GM11168 (cell line): ENCODE measurements around the gene FAM149A.

ENCODE experiments used
- in situ Hi-C: fragments of 300-500 bp; cut with MboI; formaldehyde crosslinking; loops from one replicate; pipeline ENCODE4 v1.12.0; 2022; ENCODE audit warnings: low sequenced_read_pairs; ENCODE audit not compliant: unreplicated experiment

Gene FAM149A

GRCh38 chr4:186196063-186196462 lies 91.6 kb downstream of the FAM149A start:
- in situ Hi-C loops: no loop called here

DNA sequence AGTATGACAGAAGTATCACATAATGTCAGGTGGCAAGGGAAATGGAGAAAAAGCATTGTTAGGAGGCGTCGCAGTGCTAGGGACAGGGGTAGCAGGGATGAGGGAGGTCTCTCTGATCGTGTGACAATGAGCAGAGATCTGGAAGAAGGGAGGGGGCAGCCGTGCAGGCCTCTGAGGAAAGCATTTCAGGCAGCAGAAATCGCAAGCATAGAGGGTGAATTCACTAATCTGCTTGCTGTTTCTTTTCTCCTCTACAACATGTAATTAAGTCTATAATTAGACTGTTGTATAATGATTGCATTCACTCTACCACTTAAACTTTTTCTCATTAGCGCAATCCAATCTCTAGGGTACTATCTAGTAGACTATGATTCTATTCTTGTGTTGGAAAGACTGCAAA lies 96.0 kb downstream of the FAM149A start:
- in situ Hi-C loops: no loop called here

GRCh38 chr4:186201010-186201409 lies 96.5 kb downstream of the FAM149A start:
- in situ Hi-C loops: no loop called here

GRCh38 chr4:186201535-186202230 lies 97.2 kb downstream of the FAM149A start:
- in situ Hi-C loops: no loop called here

GRCh38 chr4:186202490-186203140 lies 98.1 kb downstream of the FAM149A start:
- in situ Hi-C loops: no loop called here

DNA sequence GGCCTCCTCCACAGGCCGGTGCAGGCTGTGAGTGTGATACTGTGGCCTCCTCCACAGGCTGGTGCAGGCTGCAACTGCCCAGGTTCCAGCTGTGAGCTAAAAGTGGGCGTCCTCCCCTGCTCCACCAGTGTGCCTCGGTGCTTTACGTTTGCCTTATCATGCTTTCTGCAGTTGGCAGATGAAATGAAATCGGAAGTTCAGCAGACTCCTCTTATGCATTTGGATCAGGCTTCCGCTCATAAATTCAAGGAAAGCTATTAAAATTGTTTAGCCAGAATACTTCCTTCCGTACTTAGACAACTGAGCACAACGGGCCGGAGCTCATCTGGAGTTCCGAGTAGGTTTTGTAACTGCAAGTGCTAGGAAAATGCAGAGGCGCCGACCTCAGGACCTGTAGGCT lies 98.9 kb downstream of the FAM149A start:
- in situ Hi-C loops: no loop called here

GRCh38 chr4:186204103-186204559 lies 99.6 kb downstream of the FAM149A start:
- in situ Hi-C loops: no loop called here

GRCh38 chr4:186204686-186205085 lies 100.2 kb downstream of the FAM149A start:
- in situ Hi-C loops: no loop called here

DNA sequence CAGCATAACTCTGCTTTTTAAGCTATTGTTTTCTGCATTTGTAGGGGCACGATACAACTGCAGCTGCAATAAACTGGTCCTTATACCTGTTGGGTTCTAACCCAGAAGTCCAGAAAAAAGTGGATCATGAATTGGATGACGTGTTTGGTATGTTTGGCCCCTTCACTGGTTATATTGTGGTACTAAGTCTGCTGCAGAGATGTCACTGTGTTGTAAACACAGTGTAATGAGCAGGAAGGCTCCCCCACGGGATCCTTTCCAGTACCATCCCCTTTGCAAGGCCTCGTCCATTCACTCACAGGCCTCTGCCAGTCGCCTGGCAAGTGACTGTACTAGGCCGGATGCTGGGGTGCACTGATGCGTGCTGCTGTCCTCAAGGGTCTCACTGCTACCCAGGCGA lies 100.7 kb downstream of the FAM149A start:
- in situ Hi-C loops: no loop called here

- in situ Hi-C loops: no loop called here
Observed at GRCh38 chr4:186216465-186217024, 112.0 kb downstream of the FAM149A start.

DNA sequence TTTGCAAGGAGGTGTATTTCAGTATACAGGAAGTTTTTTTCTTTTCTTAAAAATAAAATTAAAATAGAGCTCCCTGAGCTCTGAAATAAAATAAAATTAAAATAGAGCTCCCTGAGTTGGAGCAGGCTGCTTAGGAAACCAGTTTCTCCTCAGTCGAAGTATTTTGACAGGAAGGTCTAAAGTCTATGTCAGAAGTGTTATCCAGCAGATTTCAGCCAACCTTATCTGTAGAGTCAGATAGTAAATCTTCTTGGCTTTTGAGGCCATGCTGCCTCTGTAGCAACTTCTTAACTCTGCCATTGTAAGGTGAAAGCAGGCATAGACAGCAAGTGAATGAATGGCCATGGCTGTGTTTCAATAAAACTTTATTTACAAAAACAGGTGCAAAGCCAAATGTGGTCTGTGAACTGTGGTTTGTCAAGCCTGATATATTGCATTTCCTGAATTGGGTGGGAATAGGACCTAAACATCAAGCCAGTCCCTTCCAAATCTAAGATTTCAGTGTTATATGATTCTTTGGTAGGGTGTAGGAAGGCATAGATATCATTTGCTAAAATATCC lies 113.3 kb downstream of the FAM149A start:
- in situ Hi-C loops: no loop called here

DNA sequence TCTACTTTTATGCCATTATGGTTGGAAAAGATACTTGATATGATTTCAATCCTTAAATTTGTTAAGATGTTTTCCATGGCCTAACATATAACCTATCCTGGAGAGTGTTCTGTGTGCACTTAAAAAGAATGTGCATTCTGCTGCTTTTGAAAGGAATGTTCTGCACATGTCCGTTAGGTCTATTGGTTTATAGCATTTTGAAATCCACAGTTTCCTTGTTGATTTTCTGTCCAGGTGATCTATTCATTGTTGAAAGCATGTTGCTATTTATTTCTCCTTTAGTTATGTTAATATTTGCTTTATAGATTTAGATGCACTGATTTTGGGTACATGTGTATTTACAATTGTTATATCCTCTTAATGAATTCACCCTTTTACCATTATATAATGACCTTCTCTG lies 117.1 kb downstream of the FAM149A start:
- in situ Hi-C loops: no loop called here
